Spleen (tissue), 7 donors: ENCODE results near the gene SLC25A48.

Experiments
- CTCF ChIP-seq, 11 experiments: fragments of 200-600 bp in 7 of 11; fragments of 450-650 bp in 4 of 11; sonication (generic) in 4 of 11; IDR thresholded peaks in 8 of 11; conservative IDR thresholded peaks in 3 of 11; 1 replicate in 7 of 11; 2 replicates in 4 of 11; pipeline versions ENCODE4 v1.4.0 to v1.8.0; 2016 to 2021; ENCODE audit warnings: antibody characterized with exemption in 11 of 11, inconsistent platforms in 4 of 11, mild to moderate bottlenecking in 1 of 11
- POLR2A ChIP-seq, 3 donors: fragments of 450-650 bp; IDR thresholded peaks; one replicate each; pipeline ENCODE4 v1.5.1; 2017; ENCODE audit warnings: antibody characterized with exemption in 3 of 3, mild to moderate bottlenecking in 1 of 3
- POLR2AphosphoS5 ChIP-seq, 3 donors: sonication (generic); formaldehyde crosslinking; IDR thresholded peaks; one replicate each; pipeline ENCODE4 v1.5.1; 2017; ENCODE audit warnings: antibody characterized with exemption in 3 of 3
- donor health status: DM: no; HTN: no; CAD: no; lungs with moderate emphysema.
- donor health status: DM: no; HTN: no; CAD: no.
- donor health status: DM: no; HTN: no; CAD: no.

GRCh38 chr5:135830384-135830700 is 4.1 kb upstream of the SLC25A48 start:
- TF ChIP-seq POLR2A (IDR thresholded peaks at IDR 0.05): no peak
- TF ChIP-seq CTCF (IDR thresholded peaks at IDR 0.05 in 8 of 11, conservative IDR thresholded peaks at IDR 0.05 in 3 of 11): peak in 3 of 11 experiments; percentile 2 to 40 (median 13)
- TF ChIP-seq POLR2AphosphoS5 (IDR thresholded peaks at IDR 0.05): no peak
